ENCODE data around the gene MYO3A.

DNA sequence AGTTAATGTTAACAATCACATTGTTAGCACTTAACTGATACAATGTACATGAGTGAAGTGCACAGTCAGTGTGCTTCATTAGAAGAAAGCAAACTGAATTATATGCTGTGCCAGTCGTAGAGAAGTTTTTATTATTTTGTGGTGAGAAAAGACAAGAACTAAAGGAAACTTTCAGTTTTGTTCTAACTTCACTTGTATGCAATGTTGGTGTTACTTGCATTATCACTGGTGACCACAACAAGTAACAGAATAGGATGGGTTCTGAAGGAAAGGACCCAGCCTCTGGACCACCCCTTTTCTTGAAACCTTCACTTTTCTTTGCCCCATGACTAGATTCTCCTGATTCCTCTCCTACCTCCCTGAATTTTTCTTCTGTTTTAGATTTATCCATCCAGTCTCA, 159.2 kb downstream of the MYO3A start:
- TF ChIP-seq CTCF (IDR thresholded peaks at IDR 0.05) (no peak), POLR2A (IDR thresholded peaks at IDR 0.05) (no peak)

Measured in uterus (tissue), 2 donors.